Measurements from ENCODE around the gene HIPK2.

HIPK2 gene

DNA sequence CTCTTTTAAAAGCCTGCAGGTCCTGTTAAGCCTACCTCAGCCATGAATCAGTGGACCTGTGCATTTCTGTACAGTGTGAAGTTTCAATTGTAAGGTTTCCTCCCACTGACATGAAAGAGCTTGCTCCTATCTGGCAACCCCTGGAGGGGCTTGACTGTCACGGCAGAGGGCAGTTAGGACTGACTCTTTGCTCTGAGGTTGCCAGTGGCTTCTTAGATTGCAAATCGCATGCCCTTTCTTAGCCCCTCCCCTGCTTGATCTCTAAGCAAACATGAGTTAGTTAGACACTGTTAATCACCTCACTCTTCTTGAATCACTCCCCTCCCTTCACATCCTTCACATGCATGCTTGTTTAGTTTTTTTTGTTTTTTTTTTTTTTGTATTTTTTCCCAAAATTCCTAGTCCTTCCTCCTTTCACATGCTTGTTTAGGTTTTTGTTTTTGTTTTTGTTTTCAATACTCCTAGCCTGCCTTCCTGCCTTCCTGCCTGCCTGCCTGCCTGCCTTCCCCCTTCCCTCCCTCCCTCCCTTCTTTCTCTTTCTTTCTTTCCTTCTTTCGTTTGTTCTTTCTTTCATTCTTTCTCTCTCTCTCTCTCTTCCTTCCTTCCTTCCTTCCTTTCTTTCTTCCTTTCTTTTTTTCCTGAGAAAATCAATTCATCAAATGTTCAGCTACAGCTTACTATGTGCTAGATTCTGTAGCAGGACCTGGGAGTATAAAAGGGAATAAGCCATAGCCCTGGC lies 6.0 kb upstream of the HIPK2 start:
- TF ChIP-seq ELF4 (IDR thresholded peaks at IDR 0.05) = no peak
- TF ChIP-seq LEF1 (IDR thresholded peaks at IDR 0.05; ENCODE audit: borderline replicate concordance) = no peak
- TF ChIP-seq ARNT (IDR thresholded peaks at IDR 0.05) = no peak
- TF ChIP-seq SP1 (IDR thresholded peaks at IDR 0.05) = no peak
- TF ChIP-seq CTBP1 (IDR thresholded peaks at IDR 0.05; ENCODE audit: borderline replicate concordance) = no peak
- ChIA-PET CTCF (interaction anchor here (0.6 to 1.2 kb wide), 5 partner anchors 47 to 211 kb away, joined by 3 to 4 read pairs (median 4); no protein-coding TSS in a partner anchor), POLR2A (no interaction called here)
- no peak for DNase-seq (ENCODE audit: extremely low spot score)

GRCh38 chr7:139782932-139783331 lies 5.1 kb upstream of the HIPK2 start:
- TF ChIP-seq L3MBTL2 (conservative IDR thresholded peaks at IDR 0.05) (no peak), NFRKB (IDR thresholded peaks at IDR 0.05) (no peak), ARNT (IDR thresholded peaks at IDR 0.05) (no peak), FOXK2 (IDR thresholded peaks at IDR 0.05) (no peak), ELF4 (IDR thresholded peaks at IDR 0.05) (no peak), TARDBP (IDR thresholded peaks at IDR 0.05) (no peak), BHLHE40 (IDR thresholded peaks at IDR 0.05; ENCODE audit: borderline replicate concordance) (no peak), FOXA1 (IDR thresholded peaks at IDR 0.05) (no peak), SP1 (IDR thresholded peaks at IDR 0.05) (no peak), HDGF (IDR thresholded peaks at IDR 0.05; ENCODE audit: borderline replicate concordance) (no peak)
- TF ChIP-seq, protein P1, sequence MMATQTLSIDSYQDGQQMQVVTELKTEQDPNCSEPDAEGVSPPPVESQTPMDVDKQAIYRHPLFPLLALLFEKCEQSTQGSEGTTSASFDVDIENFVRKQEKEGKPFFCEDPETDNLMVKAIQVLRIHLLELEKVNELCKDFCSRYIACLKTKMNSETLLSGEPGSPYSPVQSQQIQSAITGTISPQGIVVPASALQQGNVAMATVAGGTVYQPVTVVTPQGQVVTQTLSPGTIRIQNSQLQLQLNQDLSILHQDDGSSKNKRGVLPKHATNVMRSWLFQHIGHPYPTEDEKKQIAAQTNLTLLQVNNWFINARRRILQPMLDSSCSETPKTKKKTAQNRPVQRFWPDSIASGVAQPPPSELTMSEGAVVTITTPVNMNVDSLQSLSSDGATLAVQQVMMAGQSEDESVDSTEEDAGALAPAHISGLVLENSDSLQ (IDR thresholded peaks at IDR 0.05) = no peak
- CTCF ChIA-PET = interaction anchor here (0.7 to 1.2 kb wide), 3 partner anchors 48 to 212 kb away, joined by 3 to 4 read pairs (median 3); no protein-coding TSS in a partner anchor
- POLR2A ChIA-PET = no interaction called here
- DNase-seq (ENCODE audit: extremely low spot score) = no peak

DNA sequence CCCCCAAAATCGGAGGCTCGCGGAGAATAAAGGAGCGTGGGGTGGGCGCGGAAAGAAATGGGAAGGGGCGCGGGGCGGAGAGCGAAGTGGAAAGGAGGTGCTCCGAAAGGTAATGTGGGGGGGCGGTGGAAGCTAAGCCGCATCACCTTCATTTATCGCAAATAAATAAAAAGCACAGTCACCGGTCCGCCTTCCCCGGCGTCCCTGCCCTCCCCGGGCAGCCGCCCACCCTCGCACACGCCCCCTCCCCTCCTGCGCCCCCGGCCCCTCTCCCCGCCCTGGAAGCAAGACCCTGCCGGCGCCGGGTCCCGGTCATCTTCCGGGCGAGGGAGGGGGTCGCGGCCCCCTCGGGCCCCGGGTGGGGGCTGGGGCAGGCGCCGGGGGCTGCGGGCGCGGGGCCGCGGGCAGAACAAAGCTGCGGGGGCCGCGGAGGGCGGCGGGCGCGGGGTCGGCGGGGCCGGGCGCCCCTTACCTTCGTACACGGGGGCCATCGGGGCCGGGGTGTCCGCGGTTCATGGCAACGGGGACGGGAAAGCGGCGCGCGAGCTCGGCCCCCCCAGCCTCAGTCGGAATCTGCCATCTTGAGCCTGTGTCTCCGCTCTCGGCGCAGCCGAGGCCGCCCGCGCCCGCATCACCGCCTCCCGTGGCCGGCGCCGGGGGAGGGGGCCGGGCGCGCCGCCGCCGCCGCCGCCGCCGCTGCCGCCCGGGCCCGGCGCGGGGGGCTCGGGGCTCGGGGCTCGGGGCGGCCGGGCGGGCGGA lies 486 bp downstream of the HIPK2 start:
- peak; percentile 75 for DNase-seq (ENCODE audit: extremely low spot score)
- ChIA-PET CTCF (interaction anchor here (0.6 kb wide), 1 partner anchor 127 kb away, joined by 3 read pairs; no protein-coding TSS in a partner anchor), POLR2A (interaction anchor here (0.9 to 1.7 kb wide), 3 partner anchors 22 to 131 kb away, joined by 3 to 6 read pairs (median 3); no protein-coding TSS in a partner anchor)
- TF ChIP-seq NFRKB (IDR thresholded peaks at IDR 0.05) (no peak), FOXM1 (IDR thresholded peaks at IDR 0.05; ENCODE audit: borderline replicate concordance) (no peak; the same call in 1 of the 2 replicates), FOXA1 (IDR thresholded peaks at IDR 0.05) (no peak), ZNF384 (IDR thresholded peaks at IDR 0.05) (no peak)

DNA sequence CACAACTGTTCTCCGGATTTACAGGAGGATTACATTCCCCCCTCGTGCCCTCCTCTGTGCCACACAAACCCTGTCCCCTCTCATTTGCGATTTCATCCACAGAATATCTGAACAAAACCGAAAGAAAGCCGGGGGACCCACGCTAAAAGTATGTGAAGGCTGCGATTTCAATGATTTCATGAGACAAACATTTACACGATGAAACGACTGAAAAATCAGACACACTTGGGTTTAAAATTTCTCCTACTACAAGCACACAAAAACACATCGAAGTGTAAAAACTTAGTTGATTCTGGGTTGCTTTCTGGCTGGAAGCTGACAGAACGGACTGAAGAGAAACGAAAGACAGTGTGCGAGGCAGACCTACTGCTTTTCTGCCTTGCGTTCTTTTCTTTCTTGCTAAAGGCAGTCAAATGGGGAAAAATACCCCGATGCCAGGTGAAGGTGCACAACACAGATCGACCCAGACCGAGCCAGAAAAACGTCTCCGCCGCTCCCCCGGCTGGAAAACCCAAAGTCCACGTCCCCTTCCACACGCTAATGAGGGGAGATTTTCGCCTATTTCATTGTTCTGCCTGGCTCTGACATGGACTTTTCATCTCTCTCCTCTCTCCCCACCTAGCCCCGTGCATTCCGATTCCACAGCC lies 1.2 kb downstream of the HIPK2 start:
- TF ChIP-seq BHLHE40 (IDR thresholded peaks at IDR 0.05; ENCODE audit: borderline replicate concordance) = no peak
- no peak for TF ChIP-seq L3MBTL2 (conservative IDR thresholded peaks at IDR 0.05)
- TF ChIP-seq TARDBP (IDR thresholded peaks at IDR 0.05) = no peak
- no peak for TF ChIP-seq NFRKB (IDR thresholded peaks at IDR 0.05)
- TF ChIP-seq HDGF (IDR thresholded peaks at IDR 0.05; ENCODE audit: borderline replicate concordance) = no peak
- TF ChIP-seq ELF4 (IDR thresholded peaks at IDR 0.05) = no peak
- no peak for TF ChIP-seq CTBP1 (IDR thresholded peaks at IDR 0.05; ENCODE audit: borderline replicate concordance)
- TF ChIP-seq FOXK2 (IDR thresholded peaks at IDR 0.05) = no peak
- TF ChIP-seq ARNT (IDR thresholded peaks at IDR 0.05) = no peak
- ChIA-PET POLR2A (no interaction called here), CTCF (interaction anchor here (0.6 kb wide), 1 partner anchor 128 kb away, joined by 3 read pairs; no protein-coding TSS in a partner anchor)
- DNase-seq (ENCODE audit: extremely low spot score) = peak; percentile 46

DNA sequence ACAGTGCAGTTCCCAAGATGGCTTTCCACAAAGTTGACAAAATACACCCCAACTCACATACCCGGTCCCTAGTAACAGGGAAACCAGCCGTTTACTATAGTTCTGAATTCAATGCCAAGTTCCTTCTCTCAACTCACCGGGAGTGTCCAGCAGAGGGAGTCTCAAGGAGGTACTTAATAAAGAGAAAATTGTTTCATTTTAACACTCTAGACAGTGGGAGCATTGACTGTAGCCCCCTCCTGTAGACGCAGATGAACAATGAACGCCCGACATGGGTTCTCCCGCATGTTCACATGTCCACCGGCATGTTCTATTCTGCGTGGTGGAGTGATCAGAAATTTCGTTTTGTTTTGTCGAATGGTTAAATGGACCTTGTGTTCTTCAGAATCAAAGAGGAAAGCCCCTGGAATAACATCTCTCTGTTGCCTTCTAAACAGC lies 1.9 kb downstream of the HIPK2 start:
- TF ChIP-seq FOXK2 (IDR thresholded peaks at IDR 0.05) = no peak
- CTCF ChIA-PET = no interaction called here
- DNase-seq (ENCODE audit: extremely low spot score) = peak; percentile 72
- POLR2A ChIA-PET = no interaction called here

- TF ChIP-seq SP1 (IDR thresholded peaks at IDR 0.05) (no peak), NFRKB (IDR thresholded peaks at IDR 0.05) (no peak), BHLHE40 (IDR thresholded peaks at IDR 0.05; ENCODE audit: borderline replicate concordance) (no peak)
- no peak for DNase-seq (ENCODE audit: extremely low spot score)
- CTCF ChIA-PET = interaction anchor here (0.6 kb wide), 1 partner anchor 59 kb away, joined by 3 read pairs; no protein-coding TSS in a partner anchor
- POLR2A ChIA-PET = no interaction called here
Measured at GRCh38 chr7:139774376-139774775, 3.4 kb downstream of the HIPK2 start.

DNA sequence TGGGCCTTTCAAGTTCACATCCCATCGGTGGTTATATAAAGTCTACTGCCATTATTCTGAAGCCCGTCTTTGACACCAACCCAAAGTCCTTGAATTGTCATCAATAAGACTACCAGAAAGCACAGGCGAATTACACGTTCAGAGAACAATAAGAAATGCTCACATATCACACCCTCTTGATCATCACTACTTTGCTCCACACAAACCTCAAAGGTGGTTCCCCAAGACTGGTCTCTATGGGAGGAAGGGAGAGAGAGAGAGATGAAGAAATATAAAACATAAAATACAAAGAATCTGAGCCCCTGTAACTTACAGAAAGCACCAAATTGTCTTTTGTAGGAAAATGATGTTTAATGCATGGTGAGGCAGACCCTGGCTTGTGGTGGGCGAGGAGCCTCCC lies 4.4 kb downstream of the HIPK2 start:
- ChIA-PET CTCF (no interaction called here), POLR2A (no interaction called here)
- no peak for TF ChIP-seq SP1 (IDR thresholded peaks at IDR 0.05)
- no peak for TF ChIP-seq TARDBP (IDR thresholded peaks at IDR 0.05)
- no peak for TF ChIP-seq NFRKB (IDR thresholded peaks at IDR 0.05)
- no peak for TF ChIP-seq FOXM1 (IDR thresholded peaks at IDR 0.05; ENCODE audit: borderline replicate concordance)
- no peak for TF ChIP-seq FOXA1 (IDR thresholded peaks at IDR 0.05)
- no peak for TF ChIP-seq LEF1 (IDR thresholded peaks at IDR 0.05; ENCODE audit: borderline replicate concordance)
- DNase-seq (ENCODE audit: extremely low spot score) = no peak

GRCh38 chr7:139772873-139773272 lies 4.9 kb downstream of the HIPK2 start:
- ChIA-PET POLR2A (no interaction called here), CTCF (interaction anchor here (0.7 kb wide), 1 partner anchor 9 kb away, joined by 3 read pairs; no protein-coding TSS in a partner anchor)
- DNase-seq (ENCODE audit: extremely low spot score) = no peak
- TF ChIP-seq BHLHE40 (IDR thresholded peaks at IDR 0.05; ENCODE audit: borderline replicate concordance) = no peak
- no peak for TF ChIP-seq SP1 (IDR thresholded peaks at IDR 0.05)
- no peak for TF ChIP-seq HDGF (IDR thresholded peaks at IDR 0.05; ENCODE audit: borderline replicate concordance)
- TF ChIP-seq ARNT (IDR thresholded peaks at IDR 0.05) = no peak
- no peak for TF ChIP-seq ZNF384 (IDR thresholded peaks at IDR 0.05)
- TF ChIP-seq SUZ12 (IDR thresholded peaks at IDR 0.05) = no peak
- TF ChIP-seq FOXK2 (IDR thresholded peaks at IDR 0.05) = no peak
- no peak for TF ChIP-seq TARDBP (IDR thresholded peaks at IDR 0.05)
- no peak for TF ChIP-seq FOXM1 (IDR thresholded peaks at IDR 0.05; ENCODE audit: borderline replicate concordance)
- no peak for TF ChIP-seq CTBP1 (IDR thresholded peaks at IDR 0.05; ENCODE audit: borderline replicate concordance)
- TF ChIP-seq, protein P1 (IDR thresholded peaks at IDR 0.05) = no peak
- TF ChIP-seq NFRKB (IDR thresholded peaks at IDR 0.05) = no peak
- no peak for TF ChIP-seq L3MBTL2 (conservative IDR thresholded peaks at IDR 0.05)
- no peak for TF ChIP-seq LEF1 (IDR thresholded peaks at IDR 0.05; ENCODE audit: borderline replicate concordance)
- TF ChIP-seq FOXA1 (IDR thresholded peaks at IDR 0.05) = no peak
- TF ChIP-seq ELF4 (IDR thresholded peaks at IDR 0.05) = no peak

Measured in HEK293T (cell line).